NCI-H2196 (cell line): ENCODE data around the gene AMMECR1L.
"Not testable (repeated sequence)": the region's sequence is repeated elsewhere in the genome, so short reads cannot be mapped to it uniquely, and the experiment has no call there.

ENCODE experiments used
- DNase-seq: peaks from one replicate; lab custom pipeline; 2025; ENCODE audit not compliant: unreplicated experiment; lab: John Stamatoyannopoulos, UW

AMMECR1L gene

GRCh38 chr2:127843677-127844076 is 42.1 kb downstream of the AMMECR1L start:
- DNase-seq = no peak

GRCh38 chr2:127841466-127842178 is 44.1 kb downstream of the AMMECR1L start:
- no peak for DNase-seq

- no peak for DNase-seq
These were observed 44.9 kb downstream of the AMMECR1L start for GRCh38 chr2:127840893-127841292.

- no peak for DNase-seq
These were observed 50.8 kb downstream of the AMMECR1L start for GRCh38 chr2:127834951-127835350.

GRCh38 chr2:127829845-127830246 is 55.9 kb downstream of the AMMECR1L start:
- peak; percentile 33 for DNase-seq

- DNase-seq = not testable (repeated sequence)
These were observed 59.0 kb downstream of the AMMECR1L start for GRCh38 chr2:127826708-127827107.

- DNase-seq = peak; percentile 22
These were observed 59.7 kb downstream of the AMMECR1L start for GRCh38 chr2:127826047-127826446.

- DNase-seq = no peak
These were observed 65.6 kb downstream of the AMMECR1L start for GRCh38 chr2:127820080-127820668.

- DNase-seq = no peak
These were observed 66.8 kb downstream of the AMMECR1L start for GRCh38 chr2:127818794-127819425.

- no peak for DNase-seq
These were observed 67.5 kb downstream of the AMMECR1L start for GRCh38 chr2:127818241-127818640.

GRCh38 chr2:127814677-127815076 is 71.1 kb downstream of the AMMECR1L start:
- no peak for DNase-seq

GRCh38 chr2:127812441-127812840 is 73.3 kb downstream of the AMMECR1L start:
- not testable (repeated sequence) for DNase-seq
